Subcutaneous adipose tissue (tissue), 4 donors: ENCODE measurements around the gene AGAP1. TPM values are rescaled to one million over a fixed set of nuclear protein-coding genes. Genes with fewer than 3 reads are reported as not detected.

ENCODE experiments used
- total RNA-seq, 4 donors: library from RNA; depleted of rRNA; stranded (reverse); fragments of >200 nt; gene quantifications; one replicate each; pipeline ENCODE4 v1.1.0, GENCODE V29; 2016
- TF ChIP-seq, protein P1 (sequence below): fragments of 450-650 bp; IDR thresholded peaks from one replicate; pipeline ENCODE4 v1.5.1; 2016; ENCODE audit warnings: low read depth, mild to moderate bottlenecking, control low read depth, antibody characterized with exemption, moderate library complexity

Gene AGAP1
- total RNA-seq, 4 donors from 2014 or later: 13.6 to 26.3 (median 23.6) TPM

DNA sequence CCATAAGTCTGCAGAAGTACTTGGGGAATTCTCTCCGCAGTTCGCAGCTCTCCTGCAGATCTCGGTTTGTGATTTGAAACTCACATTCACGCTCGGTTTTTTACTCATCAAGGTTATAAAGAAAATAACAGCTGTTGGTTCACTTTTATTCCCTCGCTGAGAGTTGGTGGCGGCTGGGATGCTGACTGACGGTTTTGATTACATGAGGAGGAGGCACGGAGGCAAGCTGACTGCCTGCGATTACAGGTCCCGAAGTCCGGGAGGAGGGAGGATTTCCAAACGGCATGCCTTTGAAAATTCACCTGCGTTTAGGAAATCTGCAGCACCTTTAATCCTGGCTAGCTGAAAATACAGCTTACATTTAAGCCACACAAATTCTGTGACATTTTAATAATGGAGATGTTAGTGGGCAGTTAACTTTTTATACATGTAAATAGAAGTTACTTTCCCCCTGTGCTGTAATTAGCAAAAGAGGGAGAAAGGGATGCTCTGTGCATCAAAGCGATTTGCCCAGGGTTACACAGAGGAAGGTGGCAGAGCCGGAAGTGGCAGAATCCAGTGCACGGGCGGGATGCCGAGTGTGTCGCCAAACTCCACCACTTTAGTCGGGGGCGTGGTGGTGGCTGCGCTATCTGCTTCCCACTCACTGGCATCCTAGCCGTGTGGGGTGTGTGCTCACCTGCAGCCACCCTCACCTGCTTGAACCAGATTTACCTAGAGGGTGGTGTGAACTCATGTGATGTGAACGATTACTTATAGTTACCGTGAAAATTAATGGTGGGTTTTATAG is 14.7 kb downstream of the AGAP1 start:
- TF ChIP-seq, protein P1, sequence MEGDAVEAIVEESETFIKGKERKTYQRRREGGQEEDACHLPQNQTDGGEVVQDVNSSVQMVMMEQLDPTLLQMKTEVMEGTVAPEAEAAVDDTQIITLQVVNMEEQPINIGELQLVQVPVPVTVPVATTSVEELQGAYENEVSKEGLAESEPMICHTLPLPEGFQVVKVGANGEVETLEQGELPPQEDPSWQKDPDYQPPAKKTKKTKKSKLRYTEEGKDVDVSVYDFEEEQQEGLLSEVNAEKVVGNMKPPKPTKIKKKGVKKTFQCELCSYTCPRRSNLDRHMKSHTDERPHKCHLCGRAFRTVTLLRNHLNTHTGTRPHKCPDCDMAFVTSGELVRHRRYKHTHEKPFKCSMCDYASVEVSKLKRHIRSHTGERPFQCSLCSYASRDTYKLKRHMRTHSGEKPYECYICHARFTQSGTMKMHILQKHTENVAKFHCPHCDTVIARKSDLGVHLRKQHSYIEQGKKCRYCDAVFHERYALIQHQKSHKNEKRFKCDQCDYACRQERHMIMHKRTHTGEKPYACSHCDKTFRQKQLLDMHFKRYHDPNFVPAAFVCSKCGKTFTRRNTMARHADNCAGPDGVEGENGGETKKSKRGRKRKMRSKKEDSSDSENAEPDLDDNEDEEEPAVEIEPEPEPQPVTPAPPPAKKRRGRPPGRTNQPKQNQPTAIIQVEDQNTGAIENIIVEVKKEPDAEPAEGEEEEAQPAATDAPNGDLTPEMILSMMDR: no peak

DNA sequence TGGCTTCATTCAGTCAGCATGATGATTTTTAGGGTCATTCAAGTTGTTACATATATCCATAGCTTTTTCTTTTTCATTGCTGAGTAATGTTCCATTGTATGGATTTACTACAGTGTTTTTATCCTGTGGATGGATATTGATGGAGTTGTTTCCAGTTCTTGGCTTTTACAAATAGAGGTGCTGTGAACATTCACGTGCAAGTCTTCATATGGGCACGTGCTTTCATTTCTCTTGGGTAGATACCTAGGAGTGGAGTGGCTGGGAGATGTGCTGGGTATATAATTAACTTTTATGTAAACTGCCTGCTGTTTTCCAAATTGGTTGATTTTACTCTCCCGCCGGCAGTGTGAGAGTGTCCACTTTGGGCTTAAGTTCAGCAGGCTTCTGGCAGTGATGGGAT is 16.5 kb downstream of the AGAP1 start:
- TF ChIP-seq, protein P1: no peak

DNA sequence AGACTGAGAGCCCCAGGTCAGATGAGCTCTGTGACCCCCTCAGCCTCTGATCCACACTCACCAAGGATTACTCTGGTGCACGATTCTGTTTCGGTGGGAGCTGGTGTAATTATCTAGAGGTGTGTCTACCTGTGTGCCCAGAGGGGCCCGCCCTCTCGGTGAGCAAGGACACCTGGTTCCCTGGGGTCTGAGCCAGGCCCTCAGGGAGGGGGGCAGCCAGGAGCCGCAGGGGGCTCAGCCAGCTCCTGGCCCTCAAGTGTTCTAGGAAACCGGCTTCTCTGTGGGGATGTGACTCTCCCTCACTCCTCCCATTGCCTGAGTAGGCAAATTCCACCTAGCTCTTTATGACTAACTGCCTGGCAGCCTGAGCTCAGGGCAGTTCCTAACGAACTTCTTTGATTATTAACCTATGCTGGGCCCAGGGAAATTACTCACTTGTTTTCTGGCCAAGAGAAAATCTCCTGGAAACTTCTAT is 17.4 kb downstream of the AGAP1 start:
- TF ChIP-seq, protein P1: no peak

DNA sequence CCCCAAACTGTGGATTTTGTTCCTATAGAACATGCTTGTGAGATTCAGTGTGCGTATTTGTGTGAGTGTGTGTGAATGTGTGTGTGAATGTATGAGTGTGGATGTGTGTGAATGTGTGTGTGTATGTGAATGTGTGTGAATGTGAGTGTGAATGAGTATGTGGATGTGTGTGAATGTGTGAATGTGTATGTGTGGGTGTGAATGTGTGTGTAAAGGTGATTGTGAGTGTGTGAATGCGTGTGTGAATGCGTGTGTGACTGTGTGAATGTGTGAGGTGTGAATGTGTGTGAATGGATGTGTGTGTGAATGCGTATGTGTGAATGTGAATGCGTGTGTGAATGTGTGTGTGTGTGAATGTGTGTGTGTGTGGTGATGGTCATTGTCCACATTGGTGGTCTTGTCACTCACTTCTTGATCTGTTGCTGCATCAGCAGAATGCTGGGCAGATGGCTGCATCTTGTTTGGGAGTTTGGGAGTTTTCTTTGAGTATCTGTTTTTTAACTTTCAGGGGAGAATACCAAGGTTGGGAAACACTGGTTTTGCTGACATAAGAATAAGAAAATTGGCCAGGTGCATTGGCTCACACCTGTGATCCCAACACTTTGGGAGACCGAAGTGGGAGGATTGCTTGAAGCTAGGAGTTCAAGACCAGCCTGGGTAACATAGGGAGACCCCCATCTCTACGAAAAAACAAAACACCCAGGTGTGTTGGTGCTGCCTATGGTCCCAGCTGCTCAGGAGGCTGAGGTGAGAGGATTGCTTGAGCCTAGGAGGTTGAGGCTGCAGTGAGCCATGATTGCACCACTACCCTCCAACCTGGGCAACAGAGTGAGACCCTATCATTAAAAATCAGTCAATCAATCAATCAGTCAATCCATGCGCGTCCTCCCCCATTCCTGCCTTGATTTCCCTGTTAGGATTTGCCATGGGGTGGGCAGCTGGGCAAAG is 18.2 kb downstream of the AGAP1 start:
- TF ChIP-seq, protein P1: no peak

DNA sequence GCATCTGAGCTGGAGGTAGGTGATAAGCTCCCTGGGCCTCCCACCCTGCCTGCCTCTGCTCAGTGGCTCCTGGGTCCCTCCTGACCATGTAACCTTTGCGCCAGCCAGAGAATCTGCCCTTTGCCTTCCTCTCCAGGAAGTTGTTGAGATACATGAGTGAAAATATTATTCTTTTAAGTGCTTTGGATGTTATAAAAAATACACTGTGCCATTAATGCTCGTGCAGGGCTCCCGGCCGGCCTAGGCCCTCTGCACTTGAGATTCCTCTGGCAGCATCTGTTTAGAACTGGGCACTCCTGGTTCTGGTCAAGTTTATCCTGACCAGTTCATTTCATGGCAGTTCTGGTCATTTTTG is 18.8 kb downstream of the AGAP1 start:
- TF ChIP-seq, protein P1: no peak

DNA sequence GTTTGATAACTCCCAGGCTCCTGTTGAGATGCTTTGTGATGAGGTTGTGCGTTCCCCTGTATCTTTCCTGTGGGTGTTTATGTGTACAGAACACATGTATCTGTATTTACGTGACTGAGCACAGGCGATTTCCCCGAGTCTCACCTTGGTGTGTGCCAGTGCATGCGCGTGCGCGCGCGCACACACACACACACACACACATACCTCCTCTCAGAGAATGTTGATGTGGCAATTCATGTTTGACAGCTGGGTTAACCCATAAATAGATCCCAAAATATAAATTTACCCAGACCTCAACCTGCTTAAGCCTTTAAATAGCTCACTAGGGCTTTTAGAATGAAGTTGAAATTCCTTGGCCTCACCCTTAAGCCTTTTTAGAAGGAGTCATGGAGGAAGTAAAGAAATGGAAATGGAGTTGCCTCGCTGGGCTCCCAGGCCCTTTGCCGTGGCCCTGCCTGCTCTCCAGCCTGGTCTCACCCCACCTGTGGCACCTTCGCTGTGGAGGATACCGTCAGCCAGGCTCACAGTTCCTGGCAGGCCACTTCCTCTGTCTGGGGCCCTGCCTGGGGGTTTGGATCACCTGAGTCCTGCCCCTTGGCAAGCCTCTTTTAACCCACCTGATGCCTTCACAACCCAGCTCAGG is 20.3 kb downstream of the AGAP1 start:
- TF ChIP-seq, protein P1: no peak
